ENCODE data around the gene TUBE1.
"Not testable (repeated sequence)": the region's sequence is repeated elsewhere in the genome, so short reads cannot be mapped to it uniquely, and the experiment has no call there.

The TUBE1 gene

DNA sequence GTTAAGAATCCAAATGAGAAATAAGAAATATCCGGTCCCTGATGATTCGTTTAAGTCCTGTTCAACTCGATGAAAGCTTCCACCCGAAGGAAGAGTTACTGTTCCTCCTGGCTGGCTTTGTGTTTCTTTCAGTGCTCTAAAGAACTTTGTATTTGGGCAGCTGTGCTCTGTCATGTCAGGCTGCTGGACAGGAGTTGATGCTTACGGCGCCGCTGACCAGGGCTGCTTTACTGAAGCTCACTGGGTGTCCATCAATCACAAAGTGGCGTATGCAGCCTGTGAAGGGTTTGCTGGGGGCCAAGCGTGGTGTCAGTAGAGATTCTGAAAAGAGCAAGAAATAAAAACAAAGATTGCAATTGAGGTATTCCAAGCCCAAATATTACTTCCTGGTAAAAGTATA, 22.0 kb upstream of the TUBE1 start:
- H3K27me3 ChIP-seq (ENCODE audit: control insufficient read depth, insufficient read depth, low read length) = no peaks in the 10 kb centered on the region
- no peak overlapping the region for H3K9ac ChIP-seq (ENCODE audit: low read depth, low read length)
- H3K9me3 ChIP-seq (replicated peaks; ENCODE audit: low read length) = no peaks in the 10 kb centered on the region
- H3K4me2 ChIP-seq (ENCODE audit: low read length) = no peak overlapping the region
- H3K4me3 ChIP-seq (ENCODE audit: low read length) = no peak overlapping the region
- H3K36me3 ChIP-seq (ENCODE audit: insufficient read depth, low read length) = no peaks in the 10 kb centered on the region
- H3K4me1 ChIP-seq (ENCODE audit: control insufficient read depth, insufficient read depth, low read length) = peaks cover 2% of the 10 kb centered on the region

DNA sequence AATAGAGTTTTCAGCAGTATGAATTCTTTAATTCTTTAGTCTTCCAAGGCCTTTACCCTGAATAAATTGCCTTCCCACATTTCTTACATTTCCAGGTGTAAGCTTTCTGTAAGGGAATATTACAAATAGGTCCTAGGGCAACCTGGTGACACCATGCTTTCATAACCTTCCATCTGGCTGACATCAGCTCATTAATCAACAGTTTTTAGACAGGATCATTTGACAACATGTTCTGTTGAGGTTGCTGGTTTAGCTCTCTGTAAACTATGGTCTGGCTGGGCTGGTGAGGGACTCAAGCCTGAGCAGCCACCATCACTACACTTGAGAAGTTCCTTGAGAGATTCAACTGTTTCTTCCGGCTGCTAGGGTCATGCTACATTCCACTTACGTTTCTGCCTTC, 19.3 kb upstream of the TUBE1 start:
- H3K27me3 ChIP-seq (ENCODE audit: control insufficient read depth, insufficient read depth, low read length) = no peaks in the 10 kb centered on the region

DNA sequence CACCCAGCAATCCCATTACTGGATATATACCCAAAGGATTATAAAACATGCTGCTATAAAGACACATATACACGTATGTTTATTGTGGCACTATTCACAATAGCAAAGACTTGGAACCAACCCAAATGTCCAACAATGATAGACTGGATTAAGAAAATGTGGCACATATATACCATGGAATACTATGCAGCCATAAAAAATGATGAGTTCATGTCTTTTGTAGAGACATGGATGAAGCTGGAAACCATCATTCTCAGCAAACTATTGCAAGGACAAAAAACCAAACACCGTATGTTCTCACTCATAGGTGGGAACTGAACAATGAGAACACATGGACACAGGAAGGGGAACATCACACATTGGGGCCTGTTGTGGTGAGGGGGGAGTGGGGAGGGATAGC, 18.7 kb upstream of the TUBE1 start:
- not testable (repeated sequence) for H3K4me2 ChIP-seq (ENCODE audit: low read length); H3K9me3 ChIP-seq (replicated peaks; ENCODE audit: low read length); H3K4me1 ChIP-seq (ENCODE audit: control insufficient read depth, insufficient read depth, low read length); H3K9ac ChIP-seq (ENCODE audit: low read depth, low read length); H3K27me3 ChIP-seq (ENCODE audit: control insufficient read depth, insufficient read depth, low read length); H3K4me3 ChIP-seq (ENCODE audit: low read length); H3K36me3 ChIP-seq (ENCODE audit: insufficient read depth, low read length)

More for the DNA sequence above, 19.3 kb upstream of the TUBE1 start:
- Histone ChIP-seq H3K9ac (ENCODE audit: low read depth, low read length) (no peak overlapping the region), H3K9me3 (replicated peaks; ENCODE audit: low read length) (no peaks in the 10 kb centered on the region), H3K4me2 (ENCODE audit: low read length) (no peak overlapping the region), H3K4me1 (ENCODE audit: control insufficient read depth, insufficient read depth, low read length) (peaks cover 2% of the 10 kb centered on the region), H3K4me3 (ENCODE audit: low read length) (no peak overlapping the region), H3K36me3 (ENCODE audit: insufficient read depth, low read length) (no peaks in the 10 kb centered on the region)

DNA sequence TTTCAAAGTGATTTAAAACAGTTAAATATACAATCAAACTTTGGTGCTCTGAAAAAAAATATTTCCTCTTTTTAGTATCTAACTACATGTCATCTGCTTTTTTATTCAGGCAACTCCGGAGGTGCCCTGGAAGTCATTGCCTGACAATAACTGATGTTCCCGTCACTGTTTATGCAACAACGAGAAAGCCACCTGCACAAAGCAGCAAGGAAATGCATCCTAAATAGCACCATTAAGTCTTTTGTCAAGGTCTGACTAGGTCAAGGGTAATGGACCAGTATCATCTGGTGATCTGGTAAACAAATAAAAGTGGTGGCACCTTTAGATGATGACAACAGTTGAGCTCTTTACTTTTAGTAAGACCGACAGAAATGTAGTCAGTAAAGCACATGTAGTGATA, 13.3 kb upstream of the TUBE1 start:
- no peak overlapping the region for H3K9ac ChIP-seq (ENCODE audit: low read depth, low read length)
- H3K9me3 ChIP-seq (replicated peaks; ENCODE audit: low read length) = no peaks in the 10 kb centered on the region
- no peaks in the 10 kb centered on the region for H3K4me1 ChIP-seq (ENCODE audit: control insufficient read depth, insufficient read depth, low read length)
- peaks cover 9% of the 10 kb centered on the region for H3K36me3 ChIP-seq (ENCODE audit: insufficient read depth, low read length)
- H3K4me2 ChIP-seq (ENCODE audit: low read length) = no peak overlapping the region
- H3K4me3 ChIP-seq (ENCODE audit: low read length) = no peak overlapping the region
- H3K27me3 ChIP-seq (ENCODE audit: control insufficient read depth, insufficient read depth, low read length) = no peaks in the 10 kb centered on the region

DNA sequence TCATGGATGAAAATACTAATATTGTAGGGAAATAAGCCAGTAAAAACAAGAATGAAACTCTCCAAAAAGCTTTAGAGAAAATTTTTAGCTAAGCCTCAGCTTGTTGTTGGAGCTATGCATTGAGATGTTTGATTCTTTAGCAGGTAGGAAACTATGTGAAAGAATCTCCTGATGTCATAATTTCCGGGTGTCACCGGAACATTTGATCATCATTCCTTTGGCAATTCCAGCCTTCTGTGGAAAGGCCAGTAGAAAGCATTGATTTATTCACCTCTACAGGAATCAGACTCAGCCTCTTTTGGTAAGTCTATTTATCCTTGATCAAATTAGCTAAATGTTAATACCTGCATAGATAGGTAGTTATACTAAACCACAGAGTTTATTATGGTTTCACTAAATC, 9.6 kb upstream of the TUBE1 start:
- H3K4me1 ChIP-seq (ENCODE audit: control insufficient read depth, insufficient read depth, low read length) = no peaks in the 10 kb centered on the region
- H3K27me3 ChIP-seq (ENCODE audit: control insufficient read depth, insufficient read depth, low read length) = no peaks in the 10 kb centered on the region
- H3K36me3 ChIP-seq (ENCODE audit: insufficient read depth, low read length) = peaks cover 9% of the 10 kb centered on the region
- H3K4me2 ChIP-seq (ENCODE audit: low read length) = no peak overlapping the region
- H3K9me3 ChIP-seq (replicated peaks; ENCODE audit: low read length) = no peaks in the 10 kb centered on the region
- H3K4me3 ChIP-seq (ENCODE audit: low read length) = no peak overlapping the region
- H3K9ac ChIP-seq (ENCODE audit: low read depth, low read length) = no peak overlapping the region

DNA sequence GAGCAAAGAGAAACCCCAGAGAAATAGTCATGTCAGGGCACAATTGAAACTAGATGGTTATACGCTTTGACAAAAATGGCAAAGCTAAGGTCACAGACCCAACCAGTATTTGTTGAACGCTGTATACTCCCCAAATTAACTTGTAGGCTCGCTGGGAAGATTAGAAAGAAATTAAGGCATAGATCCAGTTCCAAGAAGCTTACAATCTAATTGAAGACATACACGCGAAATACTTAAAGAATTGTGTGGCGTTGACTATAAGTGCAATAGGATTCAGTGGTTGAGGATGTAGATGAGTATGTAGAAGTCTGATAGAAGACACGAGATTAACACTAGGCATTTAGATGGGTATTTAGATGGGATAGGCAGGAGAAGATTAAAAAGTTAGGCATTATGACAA, 634 bp upstream of the TUBE1 start:
- no peaks in the 10 kb centered on the region for H3K27me3 ChIP-seq (ENCODE audit: control insufficient read depth, insufficient read depth, low read length)
- peak overlapping the region; percentile 86 for H3K9ac ChIP-seq (ENCODE audit: low read depth, low read length)
- H3K36me3 ChIP-seq (ENCODE audit: insufficient read depth, low read length) = peaks cover 8% of the 10 kb centered on the region
- H3K4me2 ChIP-seq (ENCODE audit: low read length) = peak overlapping the region; percentile 92
- peaks cover 4% of the 10 kb centered on the region for H3K4me1 ChIP-seq (ENCODE audit: control insufficient read depth, insufficient read depth, low read length)
- H3K4me3 ChIP-seq (ENCODE audit: low read length) = peak overlapping the region; percentile 98
- H3K9me3 ChIP-seq (replicated peaks; ENCODE audit: low read length) = no peaks in the 10 kb centered on the region

DNA sequence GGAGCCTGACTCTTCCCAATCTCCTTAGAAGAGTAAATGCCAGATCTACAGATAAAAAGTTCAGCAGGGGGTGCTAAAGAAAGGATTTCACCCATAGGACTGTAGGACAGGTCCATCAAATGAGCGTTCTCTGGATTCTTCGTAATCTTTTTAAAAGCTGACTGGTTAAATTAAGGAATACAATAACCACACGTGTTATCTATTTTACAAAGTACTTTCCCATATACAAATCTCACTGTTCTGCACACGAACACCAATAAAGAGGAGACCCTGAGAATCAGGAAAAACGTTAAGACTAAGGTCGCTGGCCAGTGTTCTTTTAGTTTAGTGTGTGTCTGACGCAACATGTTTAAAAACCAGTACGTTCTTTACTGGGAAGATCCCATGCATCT, 542 bp downstream of the TUBE1 start:
- Histone ChIP-seq H3K27me3 (ENCODE audit: control insufficient read depth, insufficient read depth, low read length) (no peaks in the 10 kb centered on the region), H3K9ac (ENCODE audit: low read depth, low read length) (peak overlapping the region; percentile 86), H3K9me3 (replicated peaks; ENCODE audit: low read length) (no peaks in the 10 kb centered on the region), H3K4me2 (ENCODE audit: low read length) (peak overlapping the region; percentile 92), H3K36me3 (ENCODE audit: insufficient read depth, low read length) (peaks cover 8% of the 10 kb centered on the region), H3K4me1 (ENCODE audit: control insufficient read depth, insufficient read depth, low read length) (peaks cover 4% of the 10 kb centered on the region), H3K4me3 (ENCODE audit: low read length) (peak overlapping the region; percentile 98)

DNA sequence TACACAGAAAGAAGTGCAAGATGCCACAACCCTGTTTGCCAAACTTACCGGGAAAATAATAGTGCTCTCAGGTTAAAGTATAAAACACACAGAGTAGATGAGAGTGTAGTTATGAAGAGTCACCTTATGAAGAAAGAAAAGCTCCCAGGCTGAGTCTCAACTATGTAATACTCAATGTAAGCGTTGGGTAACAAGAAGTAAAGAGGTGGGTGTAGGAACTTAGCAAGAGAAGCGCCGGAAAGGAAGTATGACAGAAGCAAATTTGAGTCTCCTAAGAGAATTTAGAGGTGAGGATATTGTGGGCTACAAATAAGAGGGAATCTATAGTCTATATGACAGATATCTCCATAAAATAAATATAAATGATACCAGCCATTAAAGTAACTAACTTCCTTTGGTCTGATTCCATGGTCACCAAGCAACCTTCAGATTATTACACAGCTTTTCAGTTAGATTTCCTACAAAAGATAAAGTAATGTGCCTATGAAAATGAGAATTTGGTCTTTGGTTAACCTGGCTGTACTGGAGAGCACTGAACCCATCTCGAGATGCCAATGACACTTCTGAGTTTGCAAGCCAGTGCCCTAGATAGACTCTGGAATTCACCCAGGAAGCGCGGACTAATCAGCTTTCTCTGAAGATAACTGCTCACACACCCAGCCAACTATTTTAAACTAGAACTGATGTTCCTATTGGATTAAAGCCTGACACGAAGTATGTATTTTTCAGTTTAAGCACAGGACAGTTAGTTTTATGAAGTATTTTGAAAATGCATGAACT, 1.8 kb downstream of the TUBE1 start:
- Histone ChIP-seq H3K4me2 (ENCODE audit: low read length) (no peak overlapping the region), H3K4me1 (ENCODE audit: control insufficient read depth, insufficient read depth, low read length) (peaks cover 4% of the 10 kb centered on the region), H3K36me3 (ENCODE audit: insufficient read depth, low read length) (peaks cover 13% of the 10 kb centered on the region), H3K27me3 (ENCODE audit: control insufficient read depth, insufficient read depth, low read length) (no peaks in the 10 kb centered on the region), H3K9me3 (replicated peaks; ENCODE audit: low read length) (no peaks in the 10 kb centered on the region), H3K9ac (ENCODE audit: low read depth, low read length) (no peak overlapping the region), H3K4me3 (ENCODE audit: low read length) (no peak overlapping the region)

DNA sequence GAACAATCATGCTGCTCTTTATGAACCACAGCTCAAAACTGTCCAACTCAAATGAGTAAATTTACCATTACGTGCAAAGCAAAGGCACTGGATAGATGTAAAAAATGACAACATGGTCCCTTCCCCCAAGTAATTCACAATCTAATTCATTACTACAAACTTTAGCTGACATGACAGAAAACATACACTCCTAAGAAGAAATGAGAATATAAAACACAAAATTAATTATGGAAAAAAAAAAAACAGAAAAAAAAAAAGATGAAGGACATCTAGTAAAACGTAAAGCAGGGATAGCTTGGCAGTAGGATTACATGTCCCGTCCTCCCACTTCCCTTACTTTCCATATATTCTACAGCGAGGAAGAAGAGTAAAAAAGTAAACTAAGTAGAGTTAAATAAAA, 5.7 kb downstream of the TUBE1 start:
- H3K36me3 ChIP-seq (ENCODE audit: insufficient read depth, low read length) = peaks cover 17% of the 10 kb centered on the region
- no peak overlapping the region for H3K4me2 ChIP-seq (ENCODE audit: low read length)
- no peak overlapping the region for H3K4me3 ChIP-seq (ENCODE audit: low read length)
- no peak overlapping the region for H3K9ac ChIP-seq (ENCODE audit: low read depth, low read length)
- H3K27me3 ChIP-seq (ENCODE audit: control insufficient read depth, insufficient read depth, low read length) = no peaks in the 10 kb centered on the region
- peaks cover 4% of the 10 kb centered on the region for H3K4me1 ChIP-seq (ENCODE audit: control insufficient read depth, insufficient read depth, low read length)
- no peaks in the 10 kb centered on the region for H3K9me3 ChIP-seq (replicated peaks; ENCODE audit: low read length)

DNA sequence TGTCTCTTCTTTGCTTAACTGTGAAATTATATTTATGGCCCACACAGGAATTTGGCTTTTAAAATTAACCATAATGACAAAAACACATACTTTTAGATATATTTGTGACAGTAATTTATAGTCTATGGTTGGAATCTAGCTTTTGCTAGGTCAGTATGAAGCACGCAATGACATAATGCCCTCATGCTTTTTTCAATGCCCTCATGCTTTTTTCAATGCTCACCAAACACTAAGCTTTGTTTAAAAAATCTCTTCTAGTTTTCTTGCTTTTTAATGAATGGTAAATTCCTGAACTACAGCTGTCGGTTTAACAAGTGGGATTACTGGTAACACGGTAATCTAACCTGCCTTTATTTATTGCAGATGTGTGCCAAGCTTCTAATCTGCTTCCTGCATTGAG, 20.7 kb downstream of the TUBE1 start:
- Histone ChIP-seq H3K27me3 (ENCODE audit: control insufficient read depth, insufficient read depth, low read length) (no peaks in the 10 kb centered on the region), H3K4me2 (ENCODE audit: low read length) (no peak overlapping the region), H3K36me3 (ENCODE audit: insufficient read depth, low read length) (peaks cover under 1% of the 10 kb centered on the region), H3K4me1 (ENCODE audit: control insufficient read depth, insufficient read depth, low read length) (no peaks in the 10 kb centered on the region), H3K9me3 (replicated peaks; ENCODE audit: low read length) (no peaks in the 10 kb centered on the region), H3K4me3 (ENCODE audit: low read length) (no peak overlapping the region), H3K9ac (ENCODE audit: low read depth, low read length) (no peak overlapping the region)

DNA sequence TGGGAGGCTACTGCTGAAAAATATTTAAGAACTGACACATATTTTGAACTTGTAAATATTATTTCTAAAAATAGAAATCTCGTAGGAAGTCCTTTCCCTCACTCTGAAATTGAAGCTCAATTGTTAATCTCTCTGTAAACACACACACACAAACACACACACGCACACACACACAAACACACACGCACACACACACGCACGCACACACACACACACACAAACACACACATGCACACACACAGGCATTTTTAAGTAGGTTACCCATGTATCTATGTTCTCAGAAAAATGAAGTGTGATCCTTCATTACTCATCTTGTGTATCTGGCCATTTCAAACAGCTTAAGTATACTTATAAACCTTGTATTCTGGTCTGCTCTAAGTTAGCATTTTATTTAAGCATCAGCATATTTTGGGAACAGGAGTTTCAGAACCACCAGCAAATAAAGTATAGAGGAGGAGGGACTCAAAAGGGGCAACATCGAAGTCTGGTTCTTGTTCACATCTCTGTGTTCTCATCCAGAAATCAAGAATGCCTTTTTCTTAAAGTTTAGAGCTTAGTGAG, 21.8 kb downstream of the TUBE1 start:
- no peaks in the 10 kb centered on the region for H3K9me3 ChIP-seq (replicated peaks; ENCODE audit: low read length)
- no peak overlapping the region for H3K4me2 ChIP-seq (ENCODE audit: low read length)
- no peaks in the 10 kb centered on the region for H3K36me3 ChIP-seq (ENCODE audit: insufficient read depth, low read length)
- no peak overlapping the region for H3K9ac ChIP-seq (ENCODE audit: low read depth, low read length)
- no peaks in the 10 kb centered on the region for H3K4me1 ChIP-seq (ENCODE audit: control insufficient read depth, insufficient read depth, low read length)
- no peaks in the 10 kb centered on the region for H3K27me3 ChIP-seq (ENCODE audit: control insufficient read depth, insufficient read depth, low read length)
- H3K4me3 ChIP-seq (ENCODE audit: low read length) = no peak overlapping the region

DNA sequence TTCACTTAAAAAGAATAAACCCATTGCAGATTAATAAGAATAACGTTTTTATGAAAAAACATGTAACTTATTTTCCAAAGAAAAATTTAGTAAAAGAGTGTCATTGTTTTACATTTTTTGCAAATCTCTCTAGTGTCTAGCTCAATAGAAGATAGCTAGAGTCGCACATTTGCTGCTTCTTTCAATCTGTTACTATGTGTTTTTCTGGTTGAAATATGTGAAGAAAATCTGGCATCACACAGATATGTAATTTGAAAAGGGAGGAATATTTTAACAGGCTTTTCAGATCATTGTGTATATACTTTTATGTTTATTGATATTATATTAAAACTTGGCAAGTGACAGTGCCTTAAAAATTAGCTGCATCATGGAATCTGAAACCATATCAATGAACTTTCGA, 24.3 kb downstream of the TUBE1 start:
- no peak overlapping the region for H3K4me2 ChIP-seq (ENCODE audit: low read length)
- H3K36me3 ChIP-seq (ENCODE audit: insufficient read depth, low read length) = no peaks in the 10 kb centered on the region
- H3K9ac ChIP-seq (ENCODE audit: low read depth, low read length) = no peak overlapping the region
- no peaks in the 10 kb centered on the region for H3K9me3 ChIP-seq (replicated peaks; ENCODE audit: low read length)
- H3K4me1 ChIP-seq (ENCODE audit: control insufficient read depth, insufficient read depth, low read length) = no peaks in the 10 kb centered on the region
- no peak overlapping the region for H3K4me3 ChIP-seq (ENCODE audit: low read length)
- peaks cover 5% of the 10 kb centered on the region for H3K27me3 ChIP-seq (ENCODE audit: control insufficient read depth, insufficient read depth, low read length)

All from skeletal muscle satellite cell (primary cell).